MM.1S (cell line): Measurements from ENCODE around the gene MIEF2.

ENCODE experiments used
- DNase-seq: peaks from one replicate; pipeline ENCODE4 v3.0.0-alpha.2; 2015
- H2AFZ ChIP-seq: fragments of 300-600 bp; sonication (generic); 2 replicates; pipeline ENCODE4 v1.6.0; 2016; ENCODE audit warnings: antibody characterized with exemption, low read length
- H3F3A ChIP-seq: fragments of 300-600 bp; sonication (generic); 2 replicates; pipeline ENCODE4 v1.6.1; 2016; ENCODE audit warnings: mild to moderate bottlenecking, antibody characterized with exemption, low read length, moderate library complexity, mixed read lengths; ENCODE audit not compliant: insufficient read depth
- H3K27ac ChIP-seq: fragments of 300-600 bp; sonication (generic); 2 replicates; pipeline ENCODE4 v1.5.1; 2016; ENCODE audit warnings: mild to moderate bottlenecking, low read length
- H3K27me3 ChIP-seq: fragments of 300-600 bp; sonication (generic); replicated peaks from 2 replicates; pipeline ENCODE4 v1.6.0; 2016; ENCODE audit warnings: low read length; ENCODE audit not compliant: insufficient read depth
- H3K36me3 ChIP-seq: fragments of 300-600 bp; sonication (generic); replicated peaks from 2 replicates; pipeline ENCODE4 v1.6.1; 2016; ENCODE audit warnings: mild to moderate bottlenecking, low read length, mixed read lengths; ENCODE audit not compliant: insufficient read depth
- H3K4me1 ChIP-seq: fragments of 300-600 bp; sonication (generic); 2 replicates; pipeline ENCODE4 v1.6.1; 2016; ENCODE audit warnings: low read length, mixed read lengths
- H3K4me2 ChIP-seq: fragments of 300-600 bp; sonication (generic); 2 replicates; pipeline ENCODE4 v1.6.0; 2016; ENCODE audit warnings: low read depth, low read length
- H3K4me3 ChIP-seq: fragments of 300-600 bp; sonication (generic); 2 replicates; pipeline ENCODE4 v1.5.1; 2016; ENCODE audit warnings: low read length, mixed read lengths
- H3K79me2 ChIP-seq: fragments of 300-600 bp; sonication (generic); 2 replicates; pipeline ENCODE4 v1.6.1; 2016; ENCODE audit warnings: mixed run types, low read length, mixed read lengths
- H3K9ac ChIP-seq: fragments of 300-600 bp; sonication (generic); 2 replicates; pipeline ENCODE4 v1.6.1; 2016; ENCODE audit warnings: low read length, mixed read lengths
- H3K9me2 ChIP-seq: fragments of 300-600 bp; sonication (generic); replicated peaks from 2 replicates; pipeline ENCODE4 v1.6.1; 2016; ENCODE audit warnings: mild to moderate bottlenecking, low read length, mixed read lengths; ENCODE audit not compliant: insufficient read depth
- H3K9me3 ChIP-seq: fragments of 300-600 bp; sonication (generic); replicated peaks from 2 replicates; pipeline ENCODE4 v1.6.1; 2016; ENCODE audit warnings: mild to moderate bottlenecking, low read length, mixed read lengths; ENCODE audit not compliant: insufficient read depth
- H4K20me1 ChIP-seq: fragments of 300-600 bp; sonication (generic); 2 replicates; pipeline ENCODE4 v1.6.1; 2016; ENCODE audit warnings: mild to moderate bottlenecking, low read length, moderate library complexity, mixed read lengths; ENCODE audit not compliant: insufficient read depth
- EZH2 ChIP-seq: fragments of 300-600 bp; sonication (generic); optimal IDR thresholded peaks from 2 replicates; pipeline ENCODE3; 2017; ENCODE audit warnings: low read depth, mild to moderate bottlenecking, antibody characterized with exemption, low read length, mixed read lengths
- EZH2phosphoT487 ChIP-seq: fragments of 300-600 bp; sonication (generic); IDR thresholded peaks from 2 replicates; pipeline ENCODE4 v1.6.1; 2018; ENCODE audit warnings: antibody characterized with exemption, low read length
- TF ChIP-seq, protein P1 (sequence below): fragments of 300-600 bp; sonication (generic); IDR thresholded peaks from 2 replicates; pipeline ENCODE4 v1.5.1; 2016; ENCODE audit warnings: antibody characterized with exemption, low read length, mixed read lengths

Gene MIEF2

DNA sequence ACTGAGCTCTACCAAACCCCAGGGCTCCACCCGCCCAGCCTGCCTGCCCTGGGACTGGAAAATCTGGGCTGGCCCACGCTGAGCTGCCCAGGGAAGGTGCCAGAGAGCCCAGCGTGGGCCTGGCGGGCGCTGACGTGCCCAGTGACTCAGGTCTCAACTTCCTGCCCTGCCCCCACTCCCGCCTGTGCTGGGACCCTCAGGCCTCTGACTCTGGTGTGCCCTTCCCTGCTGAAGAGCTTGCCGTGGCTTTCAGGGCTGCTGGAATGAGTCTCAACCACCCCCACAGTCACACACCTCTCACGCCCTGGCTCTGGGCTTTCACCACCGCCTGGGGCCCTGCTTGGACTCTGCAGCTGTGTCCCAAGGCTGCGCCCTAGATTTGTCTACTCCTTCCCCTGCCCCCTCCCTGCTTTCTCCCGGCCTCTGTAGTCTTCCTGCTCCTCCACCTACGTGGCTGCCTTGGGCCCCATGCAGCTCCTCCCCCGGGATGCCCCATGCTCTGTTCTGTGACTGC is 24.7 kb upstream of the MIEF2 start:
- Histone ChIP-seq H3K36me3 (no peaks in the 10 kb centered on the region), H3K9ac (no peak overlapping the region), H3K4me3 (no peak overlapping the region), H3K4me1 (no peaks in the 10 kb centered on the region), H3K9me3 (no peaks in the 10 kb centered on the region), H4K20me1 (no peaks in the 10 kb centered on the region), H3F3A (no peaks in the 10 kb centered on the region), H3K27me3 (no peaks in the 10 kb centered on the region), H3K4me2 (no peak overlapping the region), H3K79me2 (no peaks in the 10 kb centered on the region), H3K27ac (no peak overlapping the region), H3K9me2 (no peaks in the 10 kb centered on the region), H2AFZ (no peak overlapping the region)
- TF ChIP-seq EZH2phosphoT487 (no peak), EZH2 (no peak)
- TF ChIP-seq, protein P1, sequence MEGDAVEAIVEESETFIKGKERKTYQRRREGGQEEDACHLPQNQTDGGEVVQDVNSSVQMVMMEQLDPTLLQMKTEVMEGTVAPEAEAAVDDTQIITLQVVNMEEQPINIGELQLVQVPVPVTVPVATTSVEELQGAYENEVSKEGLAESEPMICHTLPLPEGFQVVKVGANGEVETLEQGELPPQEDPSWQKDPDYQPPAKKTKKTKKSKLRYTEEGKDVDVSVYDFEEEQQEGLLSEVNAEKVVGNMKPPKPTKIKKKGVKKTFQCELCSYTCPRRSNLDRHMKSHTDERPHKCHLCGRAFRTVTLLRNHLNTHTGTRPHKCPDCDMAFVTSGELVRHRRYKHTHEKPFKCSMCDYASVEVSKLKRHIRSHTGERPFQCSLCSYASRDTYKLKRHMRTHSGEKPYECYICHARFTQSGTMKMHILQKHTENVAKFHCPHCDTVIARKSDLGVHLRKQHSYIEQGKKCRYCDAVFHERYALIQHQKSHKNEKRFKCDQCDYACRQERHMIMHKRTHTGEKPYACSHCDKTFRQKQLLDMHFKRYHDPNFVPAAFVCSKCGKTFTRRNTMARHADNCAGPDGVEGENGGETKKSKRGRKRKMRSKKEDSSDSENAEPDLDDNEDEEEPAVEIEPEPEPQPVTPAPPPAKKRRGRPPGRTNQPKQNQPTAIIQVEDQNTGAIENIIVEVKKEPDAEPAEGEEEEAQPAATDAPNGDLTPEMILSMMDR = no peak
- DNase-seq = no peak

DNA sequence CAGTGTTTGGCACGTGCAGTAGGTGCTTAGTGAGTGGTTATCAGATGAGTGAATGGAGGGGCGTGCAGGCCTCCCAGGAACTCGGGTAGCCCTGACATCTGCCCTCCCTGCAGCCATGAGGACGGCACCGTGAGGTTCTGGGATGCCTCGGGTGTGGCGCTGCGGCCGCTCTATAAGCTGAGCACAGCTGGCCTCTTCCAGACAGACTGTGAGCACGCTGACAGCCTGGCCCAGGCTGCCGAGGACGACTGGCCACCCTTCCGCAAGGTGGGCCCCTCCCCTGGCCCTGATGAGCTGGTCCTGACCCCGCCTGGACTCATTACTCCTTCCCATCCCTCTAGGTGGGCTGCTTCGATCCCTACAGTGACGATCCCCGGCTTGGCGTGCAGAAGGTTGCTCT is 24.0 kb upstream of the MIEF2 start:
- H3K27me3 ChIP-seq = no peaks in the 10 kb centered on the region
- no peak overlapping the region for H3K4me2 ChIP-seq
- DNase-seq = no peak
- TF ChIP-seq EZH2 (no peak), EZH2phosphoT487 (no peak)
- TF ChIP-seq, protein P1 = no peak
- no peaks in the 10 kb centered on the region for H3K9me3 ChIP-seq
- no peaks in the 10 kb centered on the region for H3F3A ChIP-seq
- H3K79me2 ChIP-seq = no peaks in the 10 kb centered on the region
- H3K36me3 ChIP-seq = no peaks in the 10 kb centered on the region
- H2AFZ ChIP-seq = no peak overlapping the region
- H3K9ac ChIP-seq = no peak overlapping the region
- no peaks in the 10 kb centered on the region for H3K4me1 ChIP-seq
- H4K20me1 ChIP-seq = no peaks in the 10 kb centered on the region
- no peaks in the 10 kb centered on the region for H3K9me2 ChIP-seq
- no peak overlapping the region for H3K4me3 ChIP-seq
- H3K27ac ChIP-seq = no peak overlapping the region

DNA sequence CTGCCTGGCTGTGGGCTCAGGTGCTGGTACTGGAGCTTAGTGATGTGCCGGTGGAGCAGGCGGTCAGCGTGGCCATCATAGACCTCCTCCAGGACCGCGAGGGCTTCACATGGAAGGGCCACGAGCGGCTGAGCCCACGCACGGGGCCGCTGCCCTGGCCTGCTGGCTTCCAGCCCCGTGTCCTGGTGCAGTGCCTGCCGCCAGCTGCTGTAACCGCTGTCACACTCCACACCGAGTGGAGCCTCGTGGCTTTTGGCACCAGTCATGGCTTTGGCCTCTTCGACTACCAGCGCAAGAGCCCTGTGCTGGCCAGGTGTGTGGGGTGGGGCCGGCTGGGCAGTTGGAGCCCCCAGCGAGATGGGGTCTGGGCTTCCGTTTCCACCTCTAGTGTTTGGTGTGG is 23.0 kb upstream of the MIEF2 start:
- H3K4me3 ChIP-seq = no peak overlapping the region
- DNase-seq = no peak
- no peaks in the 10 kb centered on the region for H3K9me3 ChIP-seq
- H3K79me2 ChIP-seq = no peaks in the 10 kb centered on the region
- no peak overlapping the region for H3K27ac ChIP-seq
- H3F3A ChIP-seq = no peaks in the 10 kb centered on the region
- TF ChIP-seq, protein P1 = no peak
- TF ChIP-seq EZH2 (no peak), EZH2phosphoT487 (no peak)
- H3K9ac ChIP-seq = no peak overlapping the region
- no peaks in the 10 kb centered on the region for H3K9me2 ChIP-seq
- H3K4me2 ChIP-seq = no peak overlapping the region
- no peaks in the 10 kb centered on the region for H4K20me1 ChIP-seq
- H3K27me3 ChIP-seq = no peaks in the 10 kb centered on the region
- H3K4me1 ChIP-seq = no peaks in the 10 kb centered on the region
- no peaks in the 10 kb centered on the region for H3K36me3 ChIP-seq
- no peak overlapping the region for H2AFZ ChIP-seq
